Measurements from ENCODE around the gene GLIS1.

GLIS1 gene

GRCh38 chr1:53524428-53525375, 214.3 kb downstream of the GLIS1 start:
- no peak overlapping the region for H3K27ac ChIP-seq
- no peak for DNase-seq (ENCODE audit: low spot score)
- no peak overlapping the region for H3K4me3 ChIP-seq
- no peak for TF ChIP-seq CTCF (IDR thresholded peaks at IDR 0.05)

- H3K27ac ChIP-seq: no peak overlapping the region
- no peak for TF ChIP-seq CTCF (IDR thresholded peaks at IDR 0.05)
- DNase-seq (ENCODE audit: low spot score): no peak
- H3K4me3 ChIP-seq: no peak overlapping the region
These were observed 216.9 kb downstream of the GLIS1 start for GRCh38 chr1:53521924-53522552.

GRCh38 chr1:53520481-53520880, 218.5 kb downstream of the GLIS1 start:
- no peak for DNase-seq (ENCODE audit: low spot score)
- Histone ChIP-seq H3K27ac (no peak overlapping the region), H3K4me3 (no peak overlapping the region)
- TF ChIP-seq CTCF (IDR thresholded peaks at IDR 0.05): no peak

GRCh38 chr1:53519421-53519820, 219.5 kb downstream of the GLIS1 start:
- no peak for TF ChIP-seq CTCF (IDR thresholded peaks at IDR 0.05)
- no peak overlapping the region for H3K4me3 ChIP-seq
- no peak for DNase-seq (ENCODE audit: low spot score)
- H3K27ac ChIP-seq: peak overlapping the region in 1 of 2 donors; percentile 11

- no peak for TF ChIP-seq CTCF (IDR thresholded peaks at IDR 0.05)
These were observed 220.2 kb downstream of the GLIS1 start for GRCh38 chr1:53518775-53519174.

GRCh38 chr1:53517821-53518352, 221.1 kb downstream of the GLIS1 start:
- TF ChIP-seq CTCF (IDR thresholded peaks at IDR 0.05): no peak
- no peak overlapping the region for H3K27ac ChIP-seq
- no peak for DNase-seq (ENCODE audit: low spot score)
- no peak overlapping the region for H3K4me3 ChIP-seq

More at GRCh38 chr1:53518775-53519174, 220.2 kb downstream of the GLIS1 start:
- Histone ChIP-seq H3K27ac (no peak overlapping the region), H3K4me3 (no peak overlapping the region)
- DNase-seq (ENCODE audit: low spot score): no peak

Measured in coronary artery (tissue), 2 donors.